Testis (tissue), 2 donors: ENCODE data around the gene CRADD.

Source experiments
- POLR2A ChIP-seq: fragments of 450-650 bp; IDR thresholded peaks from one replicate; pipeline ENCODE4 v1.6.1; 2017; ENCODE audit warnings: antibody characterized with exemption, mild to moderate bottlenecking, moderate library complexity
- TF ChIP-seq, protein P1 (sequence below), 3 experiments: fragments of 450-650 bp in 2 of 3; fragments of 200-600 bp in 1 of 3; sonication (generic) in 1 of 3; IDR thresholded peaks; one replicate each; pipeline ENCODE4 v1.5.1; 2016 to 2019; ENCODE audit warnings: antibody characterized with exemption in 3 of 3, mild to moderate bottlenecking in 2 of 3, moderate library complexity in 1 of 3

DNA sequence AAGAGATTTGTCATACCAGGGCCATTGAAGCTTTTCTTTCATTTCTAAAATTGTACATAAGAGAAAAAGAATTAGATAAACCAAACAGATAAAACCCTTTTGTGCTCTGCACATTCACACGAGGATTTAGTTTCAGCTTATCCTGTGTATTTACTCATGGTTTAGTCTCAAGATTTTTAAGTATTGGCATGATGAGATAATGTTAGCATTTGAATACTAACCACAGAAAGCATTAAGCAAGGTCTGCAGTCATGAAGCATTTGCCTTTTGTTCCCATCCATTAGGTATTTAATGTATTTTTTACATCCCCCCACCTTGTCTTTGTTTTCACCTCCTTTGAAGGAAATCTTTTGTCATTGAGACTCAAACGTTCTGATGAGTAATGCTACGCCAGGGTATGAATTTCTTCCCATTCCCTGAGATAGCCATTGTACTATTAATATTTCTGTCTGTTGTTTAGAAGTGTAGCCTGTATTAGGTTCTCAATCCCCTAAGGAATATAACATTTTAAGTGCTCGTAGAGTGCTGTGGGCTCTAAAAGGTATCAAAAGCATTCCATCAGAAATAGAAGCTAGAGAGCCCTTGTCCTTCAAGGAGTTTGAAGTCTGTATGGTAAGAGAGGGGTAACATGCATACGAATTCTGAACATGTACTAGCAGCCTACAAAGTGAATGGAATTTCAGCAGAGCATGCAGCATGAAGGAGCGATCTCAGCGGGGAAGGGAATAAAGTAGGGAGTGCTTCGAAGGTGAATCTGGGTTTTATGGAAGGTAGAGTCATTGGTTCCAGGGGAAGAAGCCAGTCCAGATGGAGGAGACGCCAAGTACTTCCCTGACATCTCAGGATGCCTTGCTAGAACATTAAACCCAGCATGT, 22.3 kb downstream of the CRADD start:
- TF ChIP-seq, protein P1, sequence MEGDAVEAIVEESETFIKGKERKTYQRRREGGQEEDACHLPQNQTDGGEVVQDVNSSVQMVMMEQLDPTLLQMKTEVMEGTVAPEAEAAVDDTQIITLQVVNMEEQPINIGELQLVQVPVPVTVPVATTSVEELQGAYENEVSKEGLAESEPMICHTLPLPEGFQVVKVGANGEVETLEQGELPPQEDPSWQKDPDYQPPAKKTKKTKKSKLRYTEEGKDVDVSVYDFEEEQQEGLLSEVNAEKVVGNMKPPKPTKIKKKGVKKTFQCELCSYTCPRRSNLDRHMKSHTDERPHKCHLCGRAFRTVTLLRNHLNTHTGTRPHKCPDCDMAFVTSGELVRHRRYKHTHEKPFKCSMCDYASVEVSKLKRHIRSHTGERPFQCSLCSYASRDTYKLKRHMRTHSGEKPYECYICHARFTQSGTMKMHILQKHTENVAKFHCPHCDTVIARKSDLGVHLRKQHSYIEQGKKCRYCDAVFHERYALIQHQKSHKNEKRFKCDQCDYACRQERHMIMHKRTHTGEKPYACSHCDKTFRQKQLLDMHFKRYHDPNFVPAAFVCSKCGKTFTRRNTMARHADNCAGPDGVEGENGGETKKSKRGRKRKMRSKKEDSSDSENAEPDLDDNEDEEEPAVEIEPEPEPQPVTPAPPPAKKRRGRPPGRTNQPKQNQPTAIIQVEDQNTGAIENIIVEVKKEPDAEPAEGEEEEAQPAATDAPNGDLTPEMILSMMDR (IDR thresholded peaks at IDR 0.05): no peak
- TF ChIP-seq POLR2A: no peak
